Activated CD4-positive, alpha-beta T cell treated with anti-CD3 and anti-CD28 coated beads, Interleukin-2, amount 10 ng/mL, durations not matched to agents 24 days and 14 days (primary cell): ENCODE results near the gene DBN1. TPM values are rescaled to one million over a fixed set of nuclear protein-coding genes. Genes with fewer than 3 reads are reported as not detected.

ENCODE experiments used
- DNase-seq: peaks from one replicate; pipeline ENCODE4 v3.0.0; 2022
- H3K27ac Mint-ChIP-seq: one replicate; pipeline ENCODE4 v1.8.0; 2022; ENCODE audit warnings: mild to moderate bottlenecking, mixed read lengths
- H3K27me3 Mint-ChIP-seq: one replicate; pipeline ENCODE4 v1.8.0; 2022; ENCODE audit warnings: mixed read lengths
- H3K36me3 Mint-ChIP-seq: one replicate; pipeline ENCODE4 v1.8.0; 2022; ENCODE audit warnings: low read depth, mild to moderate bottlenecking, mixed read lengths
- H3K4me1 Mint-ChIP-seq: one replicate; pipeline ENCODE4 v1.8.0; 2021; ENCODE audit warnings: mixed read lengths
- H3K4me3 Mint-ChIP-seq: one replicate; pipeline ENCODE4 v1.8.0; 2022; ENCODE audit warnings: mild to moderate bottlenecking, moderate library complexity, mixed read lengths
- H3K9me3 Mint-ChIP-seq: one replicate; pipeline ENCODE4 v1.8.0; 2021; ENCODE audit warnings: mixed read lengths
- intact Hi-C: fragments of 100-400 bp; cut with micrococcal nuclease; formaldehyde crosslinking; loops from one replicate; pipeline ENCODE4 v1.15.1; 2023
- total RNA-seq: library from RNA; stranded (reverse); gene quantifications from 2 replicates; pipeline ENCODE4 v1.2.3, GENCODE V29; 2022

The DBN1 gene
- total RNA-seq, 1 donor from 2014 or later: 23.5 TPM

DNA sequence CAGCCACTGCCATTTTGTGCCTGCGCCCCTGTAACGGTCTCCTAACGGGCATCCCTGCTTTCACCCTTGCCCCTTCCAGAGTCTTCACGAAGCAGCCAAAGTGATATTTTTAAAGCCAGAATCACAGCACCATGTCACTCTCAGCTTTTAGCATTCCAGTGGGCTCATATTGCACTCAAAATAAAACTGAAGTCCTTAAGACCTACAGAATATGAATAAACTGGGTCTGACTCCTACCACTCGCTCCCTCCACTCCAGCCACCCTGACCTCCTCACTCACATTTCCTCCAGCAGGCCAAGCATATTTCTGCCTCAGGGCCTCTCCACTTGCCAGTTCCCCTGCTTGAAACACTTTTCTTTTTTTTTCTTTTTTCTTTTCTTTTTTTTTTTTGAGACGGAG is 26.4 kb upstream of the DBN1 start:
- intact Hi-C loops: loop anchor here (2.0 kb wide), 2 partner anchors 181 to 189 kb away; partner anchors contain the start of gene MXD3
- peaks cover 21% of the 10 kb centered on the region for H3K27me3 Mint-ChIP-seq
- peak overlapping the region; percentile 5 for H3K27ac Mint-ChIP-seq
- no peak for DNase-seq
- H3K4me1 Mint-ChIP-seq: peaks cover 26% of the 10 kb centered on the region
- H3K4me3 Mint-ChIP-seq: peak overlapping the region; percentile 14
- H3K9me3 Mint-ChIP-seq: no peaks in the 10 kb centered on the region
- no peaks in the 10 kb centered on the region for H3K36me3 Mint-ChIP-seq

DNA sequence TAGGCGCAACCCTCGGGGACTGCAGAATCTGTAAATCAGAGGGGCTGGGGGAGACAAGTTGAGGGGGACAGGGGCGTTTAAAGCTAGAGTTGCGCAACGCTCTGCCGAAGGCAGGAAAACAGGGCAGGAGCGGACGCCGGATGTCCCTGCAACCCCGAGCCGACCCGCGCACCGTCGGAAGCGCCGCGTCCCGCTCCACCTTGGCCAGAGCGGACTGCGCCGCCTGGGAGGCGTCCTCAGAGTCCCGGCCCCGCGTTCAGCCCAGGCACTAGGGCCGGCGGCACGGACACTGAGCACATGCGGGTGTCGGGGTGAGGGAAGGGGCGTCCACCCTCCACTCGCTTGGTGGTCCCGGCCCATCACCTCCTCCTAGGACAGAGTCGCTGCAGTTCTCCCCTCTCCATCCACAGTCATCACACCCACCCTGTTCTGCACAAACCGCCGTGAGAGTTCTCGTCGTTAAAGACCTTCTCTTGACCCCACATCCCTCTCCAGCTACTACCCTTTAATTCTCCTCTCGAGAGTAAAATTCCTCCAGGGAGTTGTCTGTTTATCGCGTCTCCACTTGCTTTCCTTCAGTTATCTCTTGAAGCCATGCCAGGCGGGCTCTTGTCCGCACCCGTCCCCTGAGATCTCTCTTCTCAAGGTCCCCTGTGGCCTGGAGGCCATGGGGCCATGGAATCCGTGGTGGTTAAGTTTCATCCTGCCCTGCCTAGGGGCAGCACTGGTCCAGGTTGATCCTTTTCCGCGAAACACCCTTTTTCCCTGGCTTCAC is 24.8 kb upstream of the DBN1 start:
- intact Hi-C loops: no loop called here
- H3K4me3 Mint-ChIP-seq: peak overlapping the region; percentile 89
- no peaks in the 10 kb centered on the region for H3K9me3 Mint-ChIP-seq
- peaks cover 21% of the 10 kb centered on the region for H3K27me3 Mint-ChIP-seq
- peak overlapping the region; percentile 78 for H3K27ac Mint-ChIP-seq
- peaks cover 3% of the 10 kb centered on the region for H3K36me3 Mint-ChIP-seq
- H3K4me1 Mint-ChIP-seq: peaks cover 36% of the 10 kb centered on the region
- DNase-seq: no peak

DNA sequence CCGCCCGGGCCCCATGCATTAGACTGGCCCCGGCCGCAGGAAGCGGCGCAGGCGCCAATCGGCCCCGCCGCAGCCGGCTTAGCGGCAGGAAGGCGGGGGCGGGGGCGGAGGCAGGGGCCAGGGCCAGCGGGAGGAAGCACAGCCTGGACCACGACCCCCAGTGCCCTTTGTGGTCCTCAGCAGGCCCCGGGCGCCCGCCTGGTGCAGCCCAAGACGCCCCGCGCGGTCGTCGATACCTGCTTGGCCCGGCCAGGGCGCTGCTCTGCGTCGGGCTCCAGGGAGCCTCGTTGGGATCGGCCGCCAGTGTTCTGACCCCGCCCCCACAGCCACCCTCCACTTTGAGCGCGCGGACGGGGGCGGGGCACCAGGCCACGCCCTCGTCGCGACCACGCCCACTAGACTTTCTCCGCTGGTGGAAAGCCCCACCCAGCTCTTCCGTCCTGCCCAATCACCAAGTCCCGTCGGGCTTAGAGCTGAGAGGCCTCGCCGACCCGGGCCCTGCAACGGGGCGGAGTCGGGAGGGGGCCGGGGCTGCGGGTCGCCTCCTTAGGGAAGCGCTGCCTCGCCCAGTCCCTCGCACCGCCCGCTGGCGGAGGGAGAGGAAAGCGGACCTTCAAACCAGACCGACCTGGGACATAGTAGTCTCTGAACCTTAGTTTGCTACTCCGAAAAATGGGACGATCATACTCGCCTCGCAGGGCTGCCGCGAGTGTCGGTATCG is 24.0 kb upstream of the DBN1 start, which contains the start of gene PDLIM7:
Gene PDLIM7 (minus strand): TSS at position 313 of the 721 bp plus-strand sequence. CDS start 1,092 bp downstream, outside the sequence.
- Mint-ChIP-seq H3K36me3 (peaks cover 8% of the 10 kb centered on the region), H3K4me3 (peak within 1 kb of the TSS; percentile 89), H3K27me3 (peaks cover 21% of the 10 kb centered on the region), H3K9me3 (no peaks in the 10 kb centered on the region), H3K4me1 (peaks cover 39% of the 10 kb centered on the region), H3K27ac (peak within 1 kb of the TSS; percentile 78)
- intact Hi-C loops: loop anchor here (1.0 to 2.0 kb wide), 7 partner anchors 19 to 363 kb away; partner anchors contain the start of gene GRK6
- DNase-seq: peak; percentile 98

DNA sequence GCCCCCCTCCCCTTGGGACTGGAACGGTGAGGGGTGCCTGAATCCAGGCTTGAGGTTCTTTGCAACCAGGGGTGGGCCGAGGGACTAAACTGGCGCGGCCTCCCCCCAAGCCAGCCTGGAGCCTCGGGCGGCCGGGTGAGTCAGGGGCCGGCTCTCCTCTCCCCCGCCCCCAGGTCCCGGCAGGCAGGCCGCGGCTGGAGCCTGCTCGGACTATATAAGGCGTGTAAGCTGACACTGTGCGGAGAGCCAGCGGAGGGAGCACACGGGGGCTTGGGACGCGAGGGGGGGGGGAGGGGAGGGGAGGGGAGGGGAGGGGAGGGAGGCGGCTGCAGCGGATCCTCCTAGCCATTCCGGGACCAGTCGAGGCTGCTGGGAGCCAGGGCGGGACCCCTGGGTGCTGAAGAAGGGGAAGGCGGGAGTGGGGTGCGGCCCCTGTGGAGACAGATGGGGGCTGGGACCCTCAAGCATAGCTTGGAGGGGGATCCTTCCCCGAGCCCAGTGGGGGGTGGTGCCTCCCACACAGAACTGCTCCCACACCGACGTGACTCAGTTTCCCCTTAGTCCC is 23.4 kb upstream of the DBN1 start:
- Mint-ChIP-seq H3K27ac (peak overlapping the region; percentile 51), H3K4me1 (peaks cover 35% of the 10 kb centered on the region), H3K27me3 (peaks cover 21% of the 10 kb centered on the region), H3K4me3 (peak overlapping the region; percentile 89), H3K9me3 (no peaks in the 10 kb centered on the region), H3K36me3 (peaks cover 8% of the 10 kb centered on the region)
- no peak for DNase-seq
- intact Hi-C loops: loop anchor here (1.0 to 2.0 kb wide), 7 partner anchors 18 to 362 kb away; partner anchors contain the start of gene GRK6

DNA sequence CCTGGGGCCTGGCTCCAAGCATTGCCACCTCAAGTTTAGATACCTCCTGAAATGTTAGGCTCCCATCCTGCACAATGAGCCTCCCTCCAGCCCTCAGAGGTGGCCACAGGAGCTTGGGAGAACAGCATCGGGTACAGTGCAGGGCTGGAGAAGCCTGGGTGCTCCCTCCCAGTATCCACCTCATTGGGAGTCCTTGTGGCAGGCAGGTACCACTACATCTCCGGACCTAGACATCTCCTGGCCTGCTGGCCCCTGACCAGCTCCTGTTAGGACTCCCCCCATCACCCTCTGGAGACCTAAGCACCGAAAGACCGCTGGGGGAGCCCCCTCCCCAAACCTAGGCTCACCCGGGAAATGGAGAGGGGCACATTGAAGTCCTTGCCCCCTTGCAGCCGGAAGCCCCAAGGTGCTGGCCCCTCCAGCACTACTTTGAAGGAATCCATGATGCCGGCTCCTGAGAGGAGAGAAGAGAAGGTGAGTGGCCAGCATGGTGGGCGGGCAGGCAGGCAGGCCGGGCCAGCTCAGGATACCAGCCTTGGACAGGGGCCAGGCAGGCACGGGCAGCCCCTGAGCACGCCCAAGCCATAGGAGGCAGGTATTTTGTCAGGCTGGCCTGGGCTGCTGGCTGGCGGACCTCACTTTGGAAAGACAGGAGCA is 22.8 kb upstream of the DBN1 start:
- Mint-ChIP-seq H3K27ac (peak overlapping the region; percentile 75), H3K9me3 (no peaks in the 10 kb centered on the region), H3K4me3 (peak overlapping the region; percentile 89), H3K4me1 (peaks cover 35% of the 10 kb centered on the region), H3K36me3 (peaks cover 10% of the 10 kb centered on the region), H3K27me3 (peaks cover 21% of the 10 kb centered on the region)
- intact Hi-C loops: loop anchor here (2.0 kb wide), 3 partner anchors 17 to 361 kb away; no protein-coding TSS in a partner anchor
- no peak for DNase-seq

DNA sequence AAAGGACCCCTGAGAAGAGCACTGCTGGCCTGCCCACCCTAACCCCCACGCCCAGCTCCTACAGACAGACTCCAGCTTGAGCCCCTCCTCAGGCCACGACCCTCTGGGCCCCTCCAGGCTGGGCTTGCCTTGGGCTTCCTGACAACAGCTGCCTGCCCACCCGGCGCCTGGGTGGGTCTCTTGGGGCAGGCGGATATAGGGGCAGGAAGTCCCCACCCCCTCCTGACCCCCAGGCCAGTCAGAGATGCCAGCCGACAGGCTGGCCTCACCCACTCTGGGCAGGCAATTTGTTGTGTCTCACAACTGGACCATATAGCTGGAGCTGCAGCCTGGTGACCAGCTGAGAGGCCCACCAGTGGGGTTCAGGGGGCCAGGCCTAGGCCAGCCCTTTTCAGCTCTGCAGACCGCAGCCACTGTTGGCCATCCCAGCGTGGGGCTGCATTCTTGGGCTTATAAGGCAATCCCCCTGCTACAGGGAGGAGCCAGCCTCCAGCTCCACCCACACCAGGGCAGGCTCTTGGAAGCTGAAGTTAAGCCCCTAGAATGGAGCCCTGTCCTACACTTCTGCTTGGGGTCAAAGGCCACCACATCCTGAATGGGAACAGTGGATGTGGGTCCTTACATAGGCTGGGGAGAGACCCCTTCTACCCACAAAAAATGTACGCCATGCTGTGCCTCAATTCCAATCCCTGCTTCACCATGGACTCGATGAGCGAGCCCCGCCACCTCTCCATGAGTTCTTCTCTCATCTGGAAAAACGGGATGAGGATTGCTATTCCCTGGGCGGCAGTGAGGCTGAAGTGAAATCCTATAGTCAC is 22.0 kb upstream of the DBN1 start:
- no peaks in the 10 kb centered on the region for H3K9me3 Mint-ChIP-seq
- H3K4me1 Mint-ChIP-seq: peaks cover 32% of the 10 kb centered on the region
- peak; percentile 71 for DNase-seq
- peaks cover 14% of the 10 kb centered on the region for H3K36me3 Mint-ChIP-seq
- H3K4me3 Mint-ChIP-seq: peak overlapping the region; percentile 89
- no peak overlapping the region for H3K27ac Mint-ChIP-seq
- peaks cover 19% of the 10 kb centered on the region for H3K27me3 Mint-ChIP-seq
- intact Hi-C loops: loop anchor here (2.0 kb wide), 3 partner anchors 17 to 361 kb away; no protein-coding TSS in a partner anchor

DNA sequence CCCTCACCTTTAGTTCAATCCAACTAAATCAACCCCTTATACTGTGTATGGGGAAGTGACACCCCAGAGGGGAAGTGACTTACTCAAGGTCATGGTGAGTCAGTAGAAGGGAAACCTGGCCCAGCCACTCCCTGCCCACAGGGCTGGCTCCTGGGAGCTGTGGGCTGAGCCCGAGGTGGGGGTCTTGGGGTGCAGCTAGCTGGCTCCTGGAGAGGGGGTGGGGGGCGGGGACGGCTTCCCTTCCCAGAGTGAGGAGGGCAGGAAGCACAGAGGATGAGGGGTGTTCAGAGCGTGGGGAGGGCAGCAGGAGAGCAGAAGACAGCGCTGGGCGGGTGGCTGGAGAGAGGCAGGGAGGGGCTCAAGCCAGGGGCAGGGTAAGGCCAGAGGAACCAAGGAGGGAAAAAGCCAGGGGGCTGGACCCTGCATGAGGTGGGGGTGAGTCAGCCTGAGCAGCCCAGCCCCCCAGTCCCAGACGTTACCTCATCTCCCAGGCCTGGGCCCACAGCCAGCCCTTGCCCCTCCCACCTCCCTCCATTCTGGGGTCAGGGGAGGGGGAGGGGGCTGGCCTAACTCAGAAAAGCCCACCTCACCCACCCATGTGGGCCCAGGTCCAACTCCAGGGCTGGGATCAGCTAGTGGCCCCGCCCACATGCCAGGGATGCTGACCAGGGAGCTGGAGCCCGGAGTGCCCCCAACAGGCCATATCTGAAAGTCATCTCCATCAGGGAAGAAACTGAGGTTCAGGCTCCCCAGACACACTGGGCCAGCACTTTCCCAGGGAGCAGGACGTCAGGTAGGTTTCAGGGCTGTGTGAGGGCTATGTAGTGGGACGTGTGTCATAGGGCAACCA is 21.1 kb upstream of the DBN1 start:
- peaks cover 14% of the 10 kb centered on the region for H3K27me3 Mint-ChIP-seq
- DNase-seq: peak; percentile 73
- intact Hi-C loops: no loop called here
- H3K27ac Mint-ChIP-seq: peak overlapping the region; percentile 81
- peak overlapping the region; percentile 44 for H3K4me3 Mint-ChIP-seq
- H3K9me3 Mint-ChIP-seq: no peaks in the 10 kb centered on the region
- H3K36me3 Mint-ChIP-seq: peaks cover 20% of the 10 kb centered on the region
- peaks cover 35% of the 10 kb centered on the region for H3K4me1 Mint-ChIP-seq

DNA sequence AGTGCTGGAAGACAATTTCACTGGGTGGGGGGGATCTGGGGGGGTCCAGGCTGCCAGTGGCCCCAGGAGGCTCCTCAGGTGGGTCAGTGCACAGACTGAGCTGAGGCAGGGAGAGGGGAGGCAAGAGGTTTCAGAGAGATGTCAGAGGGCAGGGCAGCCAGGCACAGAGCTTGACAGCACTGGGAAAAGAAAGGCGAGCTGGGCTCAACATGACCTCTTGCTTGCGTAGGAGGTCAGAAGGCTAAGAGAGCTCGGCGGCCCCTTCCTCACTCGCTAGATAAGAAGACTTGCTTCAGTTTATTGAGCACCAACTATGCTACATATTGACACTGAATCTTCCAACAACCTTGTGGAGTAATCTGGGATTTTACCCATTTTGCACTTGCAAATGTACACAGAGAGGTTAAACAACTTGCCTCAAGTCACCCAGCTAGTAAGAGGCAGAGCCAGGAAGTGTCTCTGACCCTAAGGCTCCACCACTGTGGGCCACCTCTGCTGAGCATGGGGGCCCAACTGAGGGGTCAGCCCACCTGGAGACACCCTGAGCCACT is 20.4 kb upstream of the DBN1 start:
- H3K9me3 Mint-ChIP-seq: no peaks in the 10 kb centered on the region
- H3K36me3 Mint-ChIP-seq: peaks cover 20% of the 10 kb centered on the region
- H3K4me1 Mint-ChIP-seq: peaks cover 35% of the 10 kb centered on the region
- peaks cover 10% of the 10 kb centered on the region for H3K27me3 Mint-ChIP-seq
- H3K4me3 Mint-ChIP-seq: peak overlapping the region; percentile 44
- peak overlapping the region; percentile 81 for H3K27ac Mint-ChIP-seq
- DNase-seq: no peak
- intact Hi-C loops: no loop called here

DNA sequence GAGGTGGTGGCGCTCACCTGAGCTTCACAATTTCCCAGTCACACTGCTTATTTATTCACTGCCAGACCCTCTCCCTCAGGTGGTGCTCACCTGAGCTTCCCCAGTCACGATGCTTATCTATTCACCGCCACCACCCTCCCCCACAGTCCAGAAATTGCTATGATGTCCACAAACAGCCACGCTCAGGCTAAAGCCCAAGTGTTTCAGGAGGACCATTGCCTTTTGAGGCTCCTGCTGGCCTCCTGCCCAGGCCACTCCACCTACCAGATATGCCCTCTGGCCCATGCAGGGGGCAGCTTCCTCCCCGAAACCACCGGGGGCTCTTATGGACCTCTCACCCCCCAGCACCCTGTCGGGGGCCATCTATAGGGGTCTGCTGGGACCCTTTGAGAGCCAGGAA is 19.4 kb upstream of the DBN1 start:
- Mint-ChIP-seq H3K27ac (peak overlapping the region; percentile 66), H3K36me3 (peaks cover 23% of the 10 kb centered on the region), H3K4me1 (peaks cover 26% of the 10 kb centered on the region), H3K27me3 (peaks cover 2% of the 10 kb centered on the region), H3K4me3 (no peak overlapping the region), H3K9me3 (no peaks in the 10 kb centered on the region)
- intact Hi-C loops: no loop called here
- DNase-seq: no peak

DNA sequence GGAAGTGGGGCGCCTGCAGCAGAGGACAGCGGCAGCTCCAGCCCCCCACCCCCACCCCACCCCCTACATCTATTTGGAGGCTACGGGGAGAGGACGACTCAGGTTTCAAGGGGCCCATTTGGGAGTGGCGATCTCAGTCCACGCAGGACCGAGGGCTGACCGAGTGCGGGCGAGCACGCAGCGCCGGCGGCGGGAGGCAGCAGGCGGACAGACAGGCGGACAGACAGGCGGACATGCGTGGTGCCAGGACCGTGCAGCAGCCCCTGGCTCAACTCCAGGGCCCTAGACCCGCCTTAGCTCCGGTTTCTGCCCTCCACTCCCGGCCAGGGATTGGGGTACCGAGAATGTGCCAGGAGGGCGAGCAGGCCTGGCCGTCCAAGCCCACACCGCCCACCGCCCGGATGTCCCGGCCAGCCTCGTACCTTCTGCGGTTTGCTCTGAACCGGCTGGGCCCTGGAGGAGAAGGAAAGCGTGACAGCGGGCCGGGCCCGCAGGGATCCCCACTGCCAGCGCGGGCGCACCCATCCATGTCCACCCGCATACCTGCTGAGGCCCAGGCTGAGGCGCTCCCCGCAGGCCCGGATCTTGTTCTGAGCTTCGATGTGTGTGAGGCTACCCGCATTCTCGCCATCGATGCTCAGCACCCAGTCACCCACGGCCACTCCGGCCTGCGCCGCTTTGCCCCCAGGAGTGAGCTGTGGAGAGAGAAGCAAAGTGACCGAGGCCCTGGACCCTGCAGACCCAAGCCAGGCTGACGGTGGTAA is 18.7 kb upstream of the DBN1 start:
- H3K27ac Mint-ChIP-seq: peak overlapping the region; percentile 66
- no peak for DNase-seq
- intact Hi-C loops: no loop called here

DNA sequence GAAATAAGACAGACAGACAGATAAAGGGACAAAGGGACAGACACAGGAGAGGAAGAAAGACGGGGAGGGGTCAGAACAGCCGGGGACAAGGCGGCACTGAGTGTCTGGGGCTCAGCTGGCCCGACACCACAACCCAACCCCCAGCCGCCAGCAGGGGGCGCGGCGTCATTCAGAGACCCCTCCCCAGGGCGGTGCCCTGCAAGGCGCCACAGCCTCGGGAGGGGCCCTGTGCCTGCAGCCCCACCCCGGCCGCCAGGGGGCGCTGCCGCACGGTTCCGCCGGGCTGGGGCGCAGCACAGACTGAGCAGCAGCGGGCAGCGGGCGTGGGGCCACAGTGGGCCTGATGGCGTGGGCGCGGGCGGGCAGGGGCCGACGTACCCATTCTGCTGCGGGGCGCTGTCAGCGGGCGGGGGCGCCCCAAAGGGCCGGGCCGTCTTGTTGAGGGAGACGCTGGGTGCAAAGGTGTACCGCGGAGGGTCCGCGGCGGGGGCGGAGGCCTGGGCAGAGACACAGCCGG is 18.1 kb upstream of the DBN1 start:
- peaks cover 28% of the 10 kb centered on the region for H3K36me3 Mint-ChIP-seq
- H3K4me1 Mint-ChIP-seq: peaks cover 25% of the 10 kb centered on the region
- H3K27ac Mint-ChIP-seq: no peak overlapping the region
- H3K4me3 Mint-ChIP-seq: no peak overlapping the region
- no peaks in the 10 kb centered on the region for H3K9me3 Mint-ChIP-seq
- no peaks in the 10 kb centered on the region for H3K27me3 Mint-ChIP-seq
- intact Hi-C loops: no loop called here
- peak; percentile 81 for DNase-seq

More for the DNA sequence above, 18.7 kb upstream of the DBN1 start:
- H3K4me1 Mint-ChIP-seq: peaks cover 25% of the 10 kb centered on the region
- no peaks in the 10 kb centered on the region for H3K9me3 Mint-ChIP-seq
- H3K4me3 Mint-ChIP-seq: no peak overlapping the region
- peaks cover 26% of the 10 kb centered on the region for H3K36me3 Mint-ChIP-seq
- no peaks in the 10 kb centered on the region for H3K27me3 Mint-ChIP-seq
